PFSK-1 (cell line): Measurements from ENCODE around the gene TMX4.

ENCODE experiments used
- POLR2AphosphoS5 ChIP-seq: IDR thresholded peaks from 2 replicates; pipeline ENCODE4 v1.6.1; 2012; ENCODE audit warnings: low read depth, mild to moderate bottlenecking, control low read depth, low read length, moderate library complexity
- REST ChIP-seq, 2 experiments: IDR thresholded peaks; 2 replicates each; pipeline versions ENCODE4 v1.6.1 to v1.8.0; 2011 to 2012; ENCODE audit warnings: low read depth in 2 of 2, low read length in 2 of 2, control low read depth in 1 of 2, inconsistent platforms in 1 of 2, mild to moderate bottlenecking in 1 of 2, moderate library complexity in 1 of 2; ENCODE audit not compliant: insufficient read depth in 1 of 2
- TAF1 ChIP-seq: IDR thresholded peaks from 2 replicates; pipeline ENCODE4 v1.6.1; 2012; ENCODE audit warnings: low read length, control low read depth, borderline replicate concordance; ENCODE audit not compliant: insufficient read depth

GRCh38 chr20:8036771-8037170 is 17.2 kb upstream of the TMX4 start:
- TF ChIP-seq TAF1 (no peak), POLR2AphosphoS5 (no peak), REST (IDR thresholded peaks at IDR 0.05; ENCODE audit: insufficient read depth in 1 of 2, low read depth in 2 of 2, low read length in 2 of 2) (no peak)
